HS-27A (cell line): Measurements from ENCODE around the gene LCN12.
A peak's percentile ranks its signal among the peaks of the same experiment; 100 is the strongest.

Experiments
- DNase-seq: peaks from one replicate; pipeline ENCODE4 v3.0.0-alpha.2; 2012; ENCODE audit warnings: low read depth, missing footprints

The LCN12 gene

GRCh38 chr9:136945333-136946227 lies 6.5 kb upstream of the LCN12 start:
- DNase-seq, result no peak

GRCh38 chr9:136946228-136947027 lies 5.6 kb upstream of the LCN12 start:
- DNase-seq, result no peak

- no peak for DNase-seq
Observed at GRCh38 chr9:136947028-136947891, 4.8 kb upstream of the LCN12 start.

- DNase-seq, result peak; percentile 38
Observed at GRCh38 chr9:136947955-136948510, 4.0 kb upstream of the LCN12 start.

- no peak for DNase-seq
Observed at GRCh38 chr9:136949239-136949816, 2.7 kb upstream of the LCN12 start.

- peak; percentile 61 for DNase-seq
Observed at GRCh38 chr9:136949817-136950655, 2.0 kb upstream of the LCN12 start.

- DNase-seq, result no peak
Observed at GRCh38 chr9:136950656-136951276, 1.3 kb upstream of the LCN12 start.

- no peak for DNase-seq
Observed at GRCh38 chr9:136952321-136952850, 313 bp downstream of the LCN12 start.

- no peak for DNase-seq
Observed at GRCh38 chr9:136952876-136953770, 1.1 kb downstream of the LCN12 start.

GRCh38 chr9:136953771-136954269 lies 1.7 kb downstream of the LCN12 start:
- no peak for DNase-seq

GRCh38 chr9:136954270-136955083 lies 2.4 kb downstream of the LCN12 start:
- DNase-seq, result no peak

- no peak for DNase-seq
Observed at GRCh38 chr9:136955202-136955942, 3.3 kb downstream of the LCN12 start.

- no peak for DNase-seq
Observed at GRCh38 chr9:136955943-136956335, 3.9 kb downstream of the LCN12 start.

GRCh38 chr9:136956604-136957003 lies 4.5 kb downstream of the LCN12 start:
- DNase-seq, result no peak

GRCh38 chr9:136957461-136957860 lies 5.4 kb downstream of the LCN12 start:
- no peak for DNase-seq

- no peak for DNase-seq
Observed at GRCh38 chr9:136957901-136958300, 5.8 kb downstream of the LCN12 start.

- DNase-seq, result no peak
Observed at GRCh38 chr9:136958473-136958872, 6.4 kb downstream of the LCN12 start.
